ENCODE results near the gene SPEN. TPM values are rescaled to one million over a fixed set of nuclear protein-coding genes. Genes with fewer than 3 reads are reported as not detected.

Gene SPEN
- polyA plus RNA-seq, 6 donors from 2014 or later = 0.96 to 63.0 (median 11.5) TPM

DNA sequence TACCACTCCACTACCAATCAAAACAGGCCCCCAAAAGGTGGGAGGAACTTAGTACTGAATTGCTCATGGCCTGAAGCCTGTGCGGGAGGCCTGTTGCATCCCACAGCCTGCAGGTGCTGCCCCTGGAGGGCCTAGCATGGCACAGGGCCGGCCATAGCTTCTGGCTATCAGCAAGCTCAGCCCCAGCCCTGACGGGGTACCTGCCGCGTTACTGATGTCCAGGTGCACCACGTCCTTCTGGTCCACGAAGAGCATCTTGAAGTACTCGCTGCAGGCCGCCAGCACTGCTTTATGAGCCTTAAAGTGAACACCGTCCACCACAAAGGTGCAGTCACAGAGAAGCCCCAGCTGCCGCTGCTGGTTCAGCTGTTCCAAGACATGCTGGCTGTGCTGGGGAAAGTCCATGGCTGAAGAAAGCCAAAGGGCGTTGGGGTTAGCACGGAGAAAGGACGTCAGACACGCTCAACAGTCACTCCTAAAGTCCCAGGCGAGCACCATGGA is 100.6 kb downstream of the SPEN start:
- Mint-ChIP-seq H3K4me1 (peaks cover 33 to 52% (median 51%) of the 10 kb centered on the region in 3 donors), H3K4me3 (peak overlapping the region in 3 of 8 donors; percentile 27 to 78 (median 52)), H3K27me3 (no peaks in the 10 kb centered on the region), H3K27ac (peak overlapping the region in 4 of 6 donors; percentile 6 to 84 (median 54)), H3K9me3 (no peaks in the 10 kb centered on the region), H3K36me3 (peaks cover 0 to 8% of the 10 kb centered on the region in 2 donors)
- DNase-seq (no peak), ATAC-seq (ENCODE audit: low read depth in 2 of 2) (no peak)

DNA sequence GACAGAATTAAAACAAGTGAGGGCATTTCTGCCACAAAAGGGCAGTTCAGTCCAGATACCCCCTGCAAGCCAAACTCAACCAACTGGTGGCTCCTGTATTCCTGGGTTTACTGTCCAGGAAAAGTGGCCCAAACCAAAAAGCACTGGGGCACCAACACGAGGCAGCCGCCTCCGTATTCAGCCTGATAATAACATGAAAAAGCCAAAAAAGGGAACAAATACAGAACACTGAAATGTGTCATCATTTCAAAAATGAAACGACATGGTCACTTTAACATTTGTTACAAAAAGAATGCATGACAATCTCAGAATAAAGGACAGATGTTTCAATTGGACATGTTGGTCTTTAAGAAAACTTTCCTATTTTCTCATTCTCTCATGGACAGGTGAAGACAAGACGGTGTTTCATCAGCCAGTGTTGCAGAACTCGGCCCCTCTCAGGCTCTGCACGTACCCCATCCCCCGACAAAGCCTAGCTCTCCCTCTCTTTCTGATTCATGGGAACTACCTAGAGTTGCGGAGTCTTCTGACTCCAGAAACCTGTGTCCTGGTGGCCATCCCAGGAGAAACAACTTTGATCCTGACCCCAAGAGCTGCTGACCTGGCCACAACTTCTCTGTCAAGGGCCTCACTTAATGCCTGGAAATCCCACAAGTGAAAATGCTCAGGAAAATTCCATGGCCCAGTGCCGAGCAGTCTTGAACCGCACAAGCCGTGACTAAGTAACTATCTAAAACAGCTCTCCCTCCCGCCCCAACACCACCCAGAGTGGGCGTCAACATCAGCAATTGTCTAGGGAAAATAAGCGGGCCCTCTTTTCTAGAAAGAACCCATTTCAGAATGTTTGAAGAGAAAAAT is 101.3 kb downstream of the SPEN start:
- peak overlapping the region in 3 of 8 donors; percentile 9 to 52 (median 50) for H3K4me3 Mint-ChIP-seq
- no peaks in the 10 kb centered on the region for H3K9me3 Mint-ChIP-seq
- ATAC-seq (ENCODE audit: low read depth in 2 of 2) (no peak), DNase-seq (no peak)
- peaks cover 0 to 8% of the 10 kb centered on the region in 2 donors for H3K36me3 Mint-ChIP-seq
- peak overlapping the region; percentile 66 to 86 (median 80) for H3K27ac Mint-ChIP-seq
- H3K4me1 Mint-ChIP-seq = peaks cover 33 to 57% (median 54%) of the 10 kb centered on the region in 3 donors
- H3K27me3 Mint-ChIP-seq = no peaks in the 10 kb centered on the region

DNA sequence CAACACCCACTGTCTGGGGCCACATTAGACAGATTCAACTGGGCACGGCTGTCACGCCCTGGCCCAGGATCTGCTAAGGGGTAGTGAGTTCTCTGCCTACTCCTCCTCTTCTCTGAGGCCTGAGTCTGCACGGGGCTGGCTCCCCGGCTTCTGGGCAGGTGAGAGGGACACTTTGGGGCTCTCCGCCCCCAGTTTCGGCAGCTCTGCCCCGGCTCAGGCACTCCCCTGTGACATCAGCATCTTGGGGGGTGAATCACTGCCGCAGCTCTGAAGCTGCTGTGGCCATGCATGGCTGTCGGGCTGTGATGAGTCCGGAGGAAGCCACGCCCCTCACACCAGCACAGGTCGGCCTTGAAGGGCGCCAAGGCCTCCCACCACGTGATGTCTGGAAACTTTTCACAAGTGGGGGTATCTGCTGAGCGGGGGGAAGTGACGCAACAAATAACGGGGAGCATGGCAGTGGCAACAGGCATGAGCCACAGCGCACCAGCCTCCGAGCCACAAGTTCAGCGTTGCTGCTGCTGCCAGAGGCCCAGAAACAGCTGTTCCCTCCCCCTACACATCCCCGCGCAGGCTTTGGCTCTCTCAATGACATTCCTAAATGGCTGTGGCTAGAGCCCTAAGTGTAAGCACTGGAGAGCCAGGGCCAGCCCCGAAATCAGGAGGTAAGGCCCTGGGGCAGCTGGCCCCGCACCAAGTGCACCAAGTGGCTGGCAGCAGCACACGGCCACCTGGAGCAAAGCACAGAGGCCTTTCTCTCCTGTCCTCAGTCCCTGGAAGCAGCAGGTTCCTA is 102.1 kb downstream of the SPEN start:
- H3K36me3 Mint-ChIP-seq = peaks cover 0 to 8% of the 10 kb centered on the region in 2 donors
- H3K4me3 Mint-ChIP-seq = peak overlapping the region in 3 of 8 donors; percentile 9 to 50 (median 33)
- DNase-seq (no peak), ATAC-seq (ENCODE audit: low read depth in 2 of 2) (peak; percentile 82 to 87)
- no peaks in the 10 kb centered on the region for H3K9me3 Mint-ChIP-seq
- no peaks in the 10 kb centered on the region for H3K27me3 Mint-ChIP-seq
- peaks cover 33 to 61% (median 58%) of the 10 kb centered on the region in 3 donors for H3K4me1 Mint-ChIP-seq
- H3K27ac Mint-ChIP-seq = peak overlapping the region in 5 of 6 donors; percentile 66 to 91 (median 84)

DNA sequence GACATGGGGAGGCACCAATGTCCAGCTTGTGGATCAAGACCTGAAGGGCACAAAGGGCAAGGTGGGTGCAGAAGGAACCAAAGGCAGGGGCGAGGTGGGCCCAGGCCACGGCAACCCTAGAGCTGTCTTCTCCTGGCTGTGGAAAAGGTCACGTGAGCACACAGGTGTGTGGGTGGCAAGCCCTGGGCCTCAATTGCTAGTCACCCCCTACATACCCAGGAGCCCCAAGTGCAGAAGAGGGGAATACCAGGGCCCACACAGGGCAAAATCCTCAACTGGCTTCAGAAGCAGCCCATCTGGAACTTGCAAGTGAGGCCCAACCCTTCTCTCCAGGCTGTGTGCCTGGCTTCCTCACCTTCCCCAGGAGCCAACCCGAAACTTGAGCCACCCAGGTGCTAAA is 102.8 kb downstream of the SPEN start:
- Mint-ChIP-seq H3K27ac (peak overlapping the region in 5 of 6 donors; percentile 70 to 93 (median 91)), H3K27me3 (no peaks in the 10 kb centered on the region), H3K4me3 (peak overlapping the region in 2 of 8 donors; percentile 33 to 44), H3K4me1 (peaks cover 36 to 62% (median 61%) of the 10 kb centered on the region in 3 donors), H3K36me3 (peaks cover 0 to 8% of the 10 kb centered on the region in 2 donors), H3K9me3 (no peaks in the 10 kb centered on the region)
- ATAC-seq (ENCODE audit: low read depth in 2 of 2) (peak in 1 of 2 donors; percentile 22), DNase-seq (no peak)

DNA sequence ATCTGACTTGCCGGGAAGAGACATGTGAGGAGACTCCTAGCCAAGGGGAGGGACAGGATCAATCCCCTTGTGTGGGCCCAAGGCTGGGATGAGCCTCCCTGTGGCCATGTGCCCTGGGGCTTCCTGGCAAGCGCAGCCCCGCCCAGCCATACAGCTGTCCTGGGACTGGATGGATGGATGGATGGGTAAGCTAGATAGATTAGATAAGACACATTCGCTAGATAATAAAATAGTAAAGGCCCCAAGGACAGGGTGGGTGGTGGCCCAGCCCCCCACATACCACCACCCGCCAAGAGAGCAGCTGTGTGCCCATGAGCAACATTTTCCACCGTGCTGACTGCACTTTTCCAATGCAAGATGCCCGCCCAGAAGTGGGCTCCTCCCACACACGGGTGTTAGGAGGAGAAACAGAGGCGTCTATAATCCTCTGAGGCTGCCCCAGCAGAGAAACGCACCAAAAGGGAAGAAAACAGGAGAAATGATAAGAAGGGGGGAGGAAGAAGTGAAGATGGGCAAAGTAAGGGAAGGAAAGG is 103.3 kb downstream of the SPEN start:
- no peak for DNase-seq
- Mint-ChIP-seq H3K27ac (peak overlapping the region; percentile 33 to 93 (median 88)), H3K36me3 (peaks cover 0 to 8% of the 10 kb centered on the region in 2 donors), H3K27me3 (no peaks in the 10 kb centered on the region), H3K4me1 (peaks cover 38 to 64% (median 63%) of the 10 kb centered on the region in 3 donors), H3K4me3 (peak overlapping the region in 3 of 8 donors; percentile 33 to 67 (median 35)), H3K9me3 (no peaks in the 10 kb centered on the region)
- ATAC-seq (ENCODE audit: low read depth in 2 of 2) = no peak

DNA sequence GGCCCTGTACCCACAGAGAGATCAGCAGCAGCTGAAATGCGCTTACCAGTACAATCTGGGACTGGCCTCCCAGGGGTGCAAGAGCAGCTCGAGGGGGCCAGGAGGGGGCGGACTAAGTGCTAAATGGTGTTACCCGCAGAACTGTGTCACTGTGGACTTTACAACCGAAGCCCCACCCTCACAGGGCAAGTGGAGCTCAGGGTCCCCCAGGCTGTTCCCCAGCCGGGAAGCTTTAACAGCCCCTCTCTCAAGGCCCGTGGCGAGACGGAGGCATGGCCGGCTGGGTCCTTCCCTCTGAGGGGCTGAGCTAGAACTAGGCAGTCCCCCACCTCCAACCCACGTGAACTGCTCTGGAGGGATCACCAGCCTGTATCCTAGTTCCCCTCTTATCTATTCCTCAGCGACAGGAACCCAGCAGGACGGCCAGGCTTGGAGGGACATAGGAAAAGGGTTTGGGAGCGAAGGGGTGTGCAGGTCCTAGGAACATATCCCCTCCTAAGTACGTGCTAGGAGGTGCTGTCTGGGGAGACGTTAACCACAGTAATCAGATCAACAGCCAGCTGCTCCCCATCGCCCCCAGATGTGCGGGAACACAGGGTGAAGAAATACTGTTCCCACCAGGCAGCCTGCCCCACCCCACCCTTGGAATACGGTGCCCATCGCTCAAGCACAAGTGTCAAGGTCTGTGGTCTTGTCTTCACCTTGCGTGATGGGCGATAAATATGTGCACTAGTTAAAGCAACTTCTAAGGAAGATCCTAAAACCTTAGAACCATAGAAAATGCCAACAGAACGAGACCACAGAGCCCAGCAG is 104.0 kb downstream of the SPEN start:
- DNase-seq = no peak
- Mint-ChIP-seq H3K9me3 (no peaks in the 10 kb centered on the region), H3K4me3 (peak overlapping the region in 2 of 8 donors; percentile 33 to 67), H3K27me3 (no peaks in the 10 kb centered on the region), H3K36me3 (peaks cover 0 to 14% of the 10 kb centered on the region in 2 donors), H3K4me1 (peaks cover 46 to 71% (median 67%) of the 10 kb centered on the region in 3 donors), H3K27ac (peak overlapping the region in 5 of 6 donors; percentile 66 to 91 (median 84))
- no peak for ATAC-seq (ENCODE audit: low read depth in 2 of 2)

DNA sequence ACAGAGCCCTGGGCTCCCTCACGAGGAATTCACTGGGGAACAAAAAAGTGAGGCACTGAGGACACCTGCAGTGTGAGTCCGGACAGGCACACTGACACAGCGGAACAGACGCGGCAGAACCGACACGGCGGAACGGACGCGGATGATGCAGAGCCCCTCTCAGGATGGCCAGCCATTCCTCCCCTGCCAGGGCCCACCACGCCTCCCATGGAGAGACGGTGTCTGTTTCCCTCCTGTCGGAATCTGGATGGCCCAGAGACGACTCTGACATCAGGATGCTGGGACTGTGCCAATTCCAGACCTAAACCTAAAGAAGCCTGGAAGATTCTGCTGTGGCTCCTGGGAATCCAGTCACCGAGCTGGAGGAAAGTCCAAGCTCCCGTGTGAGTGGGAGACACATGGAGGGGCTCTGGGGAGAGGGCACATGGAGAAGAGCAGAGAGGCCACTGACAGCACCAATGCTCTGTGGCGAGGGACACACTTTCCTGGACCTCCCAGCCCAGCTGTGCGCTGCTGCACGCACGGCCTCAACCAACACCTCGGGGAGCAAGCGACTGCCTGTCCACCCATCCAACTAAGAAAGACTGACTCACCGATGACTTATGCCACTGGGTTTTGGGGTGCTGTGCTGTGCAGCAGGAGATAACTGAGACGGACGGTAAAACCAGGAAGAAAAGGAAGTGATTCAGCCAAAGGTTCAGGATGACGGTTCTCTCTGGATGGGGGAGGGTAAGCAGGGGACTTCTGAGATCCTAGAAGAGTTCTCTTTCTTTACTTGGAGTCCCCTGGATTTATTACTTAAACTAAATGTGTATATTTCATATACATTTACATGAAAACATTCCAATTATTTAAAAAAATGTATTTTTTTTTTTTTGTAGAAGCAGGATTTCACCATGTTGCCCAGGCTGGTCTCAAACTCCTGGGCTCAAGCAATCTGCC is 105.1 kb downstream of the SPEN start:
- Mint-ChIP-seq H3K27me3 (no peaks in the 10 kb centered on the region), H3K4me3 (peak overlapping the region in 1 of 8 donors; percentile 16), H3K36me3 (peaks cover 0 to 19% of the 10 kb centered on the region in 2 donors), H3K9me3 (no peaks in the 10 kb centered on the region), H3K27ac (peak overlapping the region in 3 of 6 donors; percentile 78 to 94 (median 84)), H3K4me1 (peaks cover 52 to 76% (median 71%) of the 10 kb centered on the region in 3 donors)
- ATAC-seq (ENCODE audit: low read depth in 2 of 2) = no peak
- no peak for DNase-seq

DNA sequence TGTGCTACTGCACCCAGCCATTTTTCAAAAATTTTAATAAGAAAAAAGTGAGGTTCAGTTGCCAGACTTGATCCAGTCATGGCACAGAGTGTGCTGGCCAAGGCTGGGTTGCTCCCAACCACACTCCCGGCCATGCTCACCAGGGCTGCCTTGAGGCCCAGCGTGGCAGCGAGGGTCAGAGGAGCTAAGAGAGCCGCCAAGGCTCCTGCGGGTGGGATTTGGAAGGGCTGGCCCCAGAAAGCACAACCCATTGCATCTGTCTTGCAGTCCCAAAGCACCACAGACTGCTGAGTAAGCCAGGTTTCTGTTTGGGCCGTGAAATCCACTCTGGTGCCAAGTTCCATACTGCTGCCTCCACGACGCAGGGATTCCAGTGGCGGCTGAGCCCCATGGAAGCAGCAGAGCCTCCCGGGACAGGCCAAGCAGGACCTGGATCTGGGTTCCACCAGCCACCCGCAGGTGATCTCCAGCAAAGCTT is 105.8 kb downstream of the SPEN start:
- peaks cover 54 to 75% (median 67%) of the 10 kb centered on the region in 3 donors for H3K4me1 Mint-ChIP-seq
- ATAC-seq (ENCODE audit: low read depth in 2 of 2) = no peak
- no peaks in the 10 kb centered on the region for H3K27me3 Mint-ChIP-seq
- H3K36me3 Mint-ChIP-seq = peaks cover 0 to 16% of the 10 kb centered on the region in 2 donors
- no peaks in the 10 kb centered on the region for H3K9me3 Mint-ChIP-seq
- no peak for DNase-seq
- H3K4me3 Mint-ChIP-seq = no peak overlapping the region
- H3K27ac Mint-ChIP-seq = no peak overlapping the region

DNA sequence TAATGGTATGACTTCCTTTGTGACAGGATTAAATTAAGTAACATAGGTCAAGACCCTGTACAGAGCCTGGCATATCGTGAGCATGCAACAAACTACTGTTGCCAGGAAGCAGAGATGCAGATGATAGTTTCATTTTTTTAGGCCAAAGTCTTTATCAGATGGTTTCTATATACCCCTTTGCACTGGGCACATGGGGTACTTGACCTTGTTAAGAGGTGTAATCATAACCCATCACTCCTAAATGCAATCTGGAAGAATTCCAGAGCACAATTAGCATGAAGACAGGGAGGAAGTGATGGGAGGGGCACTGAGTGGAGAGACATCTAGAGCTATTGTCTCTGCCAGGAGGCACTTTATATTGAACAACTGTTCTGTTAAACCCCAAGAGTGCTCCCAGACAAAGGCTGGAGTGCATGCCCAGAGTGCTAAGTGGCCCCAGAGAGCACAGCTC is 106.3 kb downstream of the SPEN start:
- peak overlapping the region in 1 of 6 donors; percentile 24 for H3K27ac Mint-ChIP-seq
- DNase-seq = no peak
- no peaks in the 10 kb centered on the region for H3K27me3 Mint-ChIP-seq
- no peak for ATAC-seq (ENCODE audit: low read depth in 2 of 2)
- no peaks in the 10 kb centered on the region for H3K9me3 Mint-ChIP-seq
- peaks cover 0 to 16% of the 10 kb centered on the region in 2 donors for H3K36me3 Mint-ChIP-seq
- H3K4me3 Mint-ChIP-seq = no peak overlapping the region
- H3K4me1 Mint-ChIP-seq = peaks cover 58 to 74% (median 65%) of the 10 kb centered on the region in 3 donors

DNA sequence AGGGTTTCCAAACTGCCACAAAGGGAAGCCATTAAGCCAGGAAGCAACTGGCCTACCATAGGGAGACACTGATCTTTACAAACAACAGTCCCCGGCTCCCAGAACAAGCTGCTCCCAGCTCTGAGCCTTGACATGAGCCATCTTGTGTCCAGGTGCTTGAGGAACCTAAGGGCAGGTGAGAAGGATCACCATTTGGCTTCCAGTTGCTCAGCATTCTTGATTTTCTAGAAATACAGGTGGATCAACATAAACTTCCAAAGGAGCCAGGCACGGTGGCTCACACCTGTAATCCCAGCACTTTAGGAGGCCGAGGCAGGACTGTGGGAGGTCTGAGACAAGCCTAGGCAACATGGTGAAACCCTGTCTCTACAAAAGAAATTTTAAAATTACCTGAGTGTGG is 106.8 kb downstream of the SPEN start:
- Mint-ChIP-seq H3K9me3 (no peaks in the 10 kb centered on the region), H3K36me3 (peaks cover 0 to 16% of the 10 kb centered on the region in 2 donors), H3K4me3 (no peak overlapping the region), H3K4me1 (peaks cover 61 to 70% (median 62%) of the 10 kb centered on the region in 3 donors), H3K27ac (peak overlapping the region in 1 of 6 donors; percentile 36), H3K27me3 (no peaks in the 10 kb centered on the region)
- DNase-seq (no peak), ATAC-seq (ENCODE audit: low read depth in 2 of 2) (no peak)

DNA sequence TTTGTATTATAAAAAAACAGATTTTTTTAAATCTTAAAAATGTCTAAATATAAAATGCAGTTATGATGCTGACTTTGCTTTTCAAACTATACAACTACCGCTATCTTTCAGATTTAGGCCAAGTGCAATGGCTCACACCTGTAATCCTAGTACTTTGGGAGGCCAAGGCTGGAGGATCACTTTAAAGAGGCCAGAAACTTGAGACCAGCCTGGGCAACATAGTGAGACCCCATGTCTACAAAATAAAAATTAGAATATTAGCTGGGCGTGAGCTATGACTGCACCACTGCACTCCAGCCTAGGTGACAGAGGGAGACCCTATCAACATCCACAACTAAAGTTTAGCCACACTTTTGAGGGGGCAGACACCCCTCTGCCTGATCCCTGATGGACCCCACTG is 108.0 kb downstream of the SPEN start:
- ATAC-seq (ENCODE audit: low read depth in 2 of 2) (no peak), DNase-seq (no peak)
- peak overlapping the region in 1 of 6 donors; percentile 6 for H3K27ac Mint-ChIP-seq
- H3K9me3 Mint-ChIP-seq = no peaks in the 10 kb centered on the region
- H3K36me3 Mint-ChIP-seq = peaks cover 0 to 16% of the 10 kb centered on the region in 2 donors
- peak overlapping the region in 1 of 8 donors; percentile 56 for H3K4me3 Mint-ChIP-seq
- no peaks in the 10 kb centered on the region for H3K27me3 Mint-ChIP-seq
- H3K4me1 Mint-ChIP-seq = peaks cover 58 to 70% (median 59%) of the 10 kb centered on the region in 3 donors

Measured in naive B cell (primary cell).